Suprapubic skin (tissue), 4 donors: ENCODE results near the gene UMAD1.

Experiments used
- EP300 ChIP-seq: sonication (generic); formaldehyde crosslinking; IDR thresholded peaks from one replicate; pipeline ENCODE4 v1.6.1; 2017; ENCODE audit warnings: antibody characterized with exemption
- POLR2A ChIP-seq, 2 donors: fragments of 450-650 bp; IDR thresholded peaks; one replicate each; pipeline ENCODE4 v1.6.1; 2017; ENCODE audit warnings: antibody characterized with exemption in 2 of 2, mild to moderate bottlenecking in 2 of 2, moderate library complexity in 2 of 2
- POLR2AphosphoS5 ChIP-seq, 3 donors: sonication (generic); formaldehyde crosslinking; IDR thresholded peaks; one replicate each; pipeline ENCODE4 v1.6.1; 2017; ENCODE audit warnings: antibody characterized with exemption in 3 of 3
- TF ChIP-seq, protein P1 (sequence below), 2 donors: fragments of 200-600 bp in 1 of 2; fragments of 450-650 bp in 1 of 2; sonication (generic) in 1 of 2; IDR thresholded peaks; one replicate each; pipeline ENCODE4 v1.5.1; 2016 to 2019; ENCODE audit warnings: antibody characterized with exemption in 2 of 2, mild to moderate bottlenecking in 1 of 2, moderate library complexity in 1 of 2

GRCh38 chr7:7670490-7670889 lies 29.9 kb downstream of the UMAD1 start:
- TF ChIP-seq, protein P1, sequence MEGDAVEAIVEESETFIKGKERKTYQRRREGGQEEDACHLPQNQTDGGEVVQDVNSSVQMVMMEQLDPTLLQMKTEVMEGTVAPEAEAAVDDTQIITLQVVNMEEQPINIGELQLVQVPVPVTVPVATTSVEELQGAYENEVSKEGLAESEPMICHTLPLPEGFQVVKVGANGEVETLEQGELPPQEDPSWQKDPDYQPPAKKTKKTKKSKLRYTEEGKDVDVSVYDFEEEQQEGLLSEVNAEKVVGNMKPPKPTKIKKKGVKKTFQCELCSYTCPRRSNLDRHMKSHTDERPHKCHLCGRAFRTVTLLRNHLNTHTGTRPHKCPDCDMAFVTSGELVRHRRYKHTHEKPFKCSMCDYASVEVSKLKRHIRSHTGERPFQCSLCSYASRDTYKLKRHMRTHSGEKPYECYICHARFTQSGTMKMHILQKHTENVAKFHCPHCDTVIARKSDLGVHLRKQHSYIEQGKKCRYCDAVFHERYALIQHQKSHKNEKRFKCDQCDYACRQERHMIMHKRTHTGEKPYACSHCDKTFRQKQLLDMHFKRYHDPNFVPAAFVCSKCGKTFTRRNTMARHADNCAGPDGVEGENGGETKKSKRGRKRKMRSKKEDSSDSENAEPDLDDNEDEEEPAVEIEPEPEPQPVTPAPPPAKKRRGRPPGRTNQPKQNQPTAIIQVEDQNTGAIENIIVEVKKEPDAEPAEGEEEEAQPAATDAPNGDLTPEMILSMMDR (IDR thresholded peaks at IDR 0.05): no peak
- no peak for TF ChIP-seq POLR2A (IDR thresholded peaks at IDR 0.05)
- TF ChIP-seq POLR2AphosphoS5 (IDR thresholded peaks at IDR 0.05): no peak
- TF ChIP-seq EP300: no peak
